Prostate gland (tissue), 2 donors: ENCODE results near the gene ATAD3C.

Experiments used
- POLR2A ChIP-seq: fragments of 450-650 bp; IDR thresholded peaks from one replicate; pipeline ENCODE4 v1.6.1; 2016; ENCODE audit warnings: antibody characterized with exemption, mild to moderate bottlenecking
- POLR2AphosphoS5 ChIP-seq: sonication (generic); formaldehyde crosslinking; IDR thresholded peaks from one replicate; pipeline ENCODE4 v1.6.1; 2017; ENCODE audit warnings: antibody characterized with exemption
- TF ChIP-seq, protein P1 (sequence below), 4 experiments: fragments of 200-600 bp in 2 of 4; fragments of 450-650 bp in 2 of 4; sonication (generic) in 2 of 4; IDR thresholded peaks; 1 replicate in 3 of 4; 2 replicates in 1 of 4; pipeline ENCODE4 v1.5.1; 2016 to 2019; ENCODE audit warnings: antibody characterized with exemption in 4 of 4, mild to moderate bottlenecking in 2 of 4, moderate library complexity in 2 of 4

DNA sequence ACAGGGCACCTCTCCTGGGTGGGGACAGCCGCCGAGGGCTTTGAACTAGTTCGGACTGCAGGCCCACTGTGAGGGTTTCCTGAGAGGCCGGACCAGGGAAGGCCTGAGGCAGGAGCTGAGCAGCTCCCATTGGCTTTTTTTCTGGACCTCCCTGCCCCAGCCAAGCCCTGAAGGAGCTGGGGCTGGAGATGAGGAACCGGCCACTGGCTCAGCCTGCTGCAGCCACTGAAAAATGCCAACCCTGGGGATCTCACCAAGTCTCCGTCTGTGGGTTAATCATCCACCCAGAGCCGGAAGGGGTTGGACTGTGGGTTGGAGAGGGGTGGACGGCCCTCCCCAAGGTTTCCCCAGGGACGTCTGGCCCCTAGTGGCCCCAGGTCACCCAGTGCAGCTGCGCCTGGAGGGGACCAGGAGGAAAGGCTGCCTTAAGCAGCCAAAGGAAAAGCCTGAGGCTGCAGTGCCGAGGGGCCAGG, 11.5 kb upstream of the ATAD3C start:
- TF ChIP-seq POLR2AphosphoS5 (no peak), POLR2A (no peak)
- TF ChIP-seq, protein P1, sequence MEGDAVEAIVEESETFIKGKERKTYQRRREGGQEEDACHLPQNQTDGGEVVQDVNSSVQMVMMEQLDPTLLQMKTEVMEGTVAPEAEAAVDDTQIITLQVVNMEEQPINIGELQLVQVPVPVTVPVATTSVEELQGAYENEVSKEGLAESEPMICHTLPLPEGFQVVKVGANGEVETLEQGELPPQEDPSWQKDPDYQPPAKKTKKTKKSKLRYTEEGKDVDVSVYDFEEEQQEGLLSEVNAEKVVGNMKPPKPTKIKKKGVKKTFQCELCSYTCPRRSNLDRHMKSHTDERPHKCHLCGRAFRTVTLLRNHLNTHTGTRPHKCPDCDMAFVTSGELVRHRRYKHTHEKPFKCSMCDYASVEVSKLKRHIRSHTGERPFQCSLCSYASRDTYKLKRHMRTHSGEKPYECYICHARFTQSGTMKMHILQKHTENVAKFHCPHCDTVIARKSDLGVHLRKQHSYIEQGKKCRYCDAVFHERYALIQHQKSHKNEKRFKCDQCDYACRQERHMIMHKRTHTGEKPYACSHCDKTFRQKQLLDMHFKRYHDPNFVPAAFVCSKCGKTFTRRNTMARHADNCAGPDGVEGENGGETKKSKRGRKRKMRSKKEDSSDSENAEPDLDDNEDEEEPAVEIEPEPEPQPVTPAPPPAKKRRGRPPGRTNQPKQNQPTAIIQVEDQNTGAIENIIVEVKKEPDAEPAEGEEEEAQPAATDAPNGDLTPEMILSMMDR (IDR thresholded peaks at IDR 0.05), result no peak
